Retinal pigment epithelial cell (primary cell): ENCODE data around the gene KCNT1.

Source experiments
- DNase-seq: peaks from one replicate; pipeline ENCODE4 v3.0.0-alpha.2; 2010; ENCODE audit warnings: low read depth
- H3K4me3 ChIP-seq: 2 replicates; pipeline ENCODE4 v1.5.1; 2011; ENCODE audit warnings: mild to moderate bottlenecking, low read length, control low read depth, moderate library complexity
- TF ChIP-seq, protein P1 (sequence below): conservative IDR thresholded peaks from 2 replicates; pipeline ENCODE4 v1.5.1; 2011; ENCODE audit warnings: low read depth, low read length, control low read depth, inconsistent platforms

The KCNT1 gene

DNA sequence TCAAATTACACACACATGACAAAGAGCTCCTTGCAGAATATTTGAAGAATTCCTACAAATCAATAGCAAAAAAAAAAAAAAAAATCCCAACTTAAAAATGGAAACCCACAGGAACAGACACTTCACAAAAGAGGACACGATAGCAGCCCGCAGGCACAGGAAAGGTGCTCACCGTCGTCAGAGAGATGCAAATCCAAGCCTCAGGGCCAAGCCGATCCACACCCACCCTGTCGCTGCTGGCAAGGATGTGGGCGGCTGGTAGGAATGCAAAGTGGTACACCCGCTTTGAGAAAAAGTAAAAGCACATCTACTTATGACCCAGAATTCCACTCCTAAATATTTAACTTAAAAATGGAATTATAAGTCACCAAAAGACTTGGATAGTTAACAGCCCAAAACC, 28.0 kb upstream of the KCNT1 start:
- H3K4me3 ChIP-seq, result no peak overlapping the region
- TF ChIP-seq, protein P1, sequence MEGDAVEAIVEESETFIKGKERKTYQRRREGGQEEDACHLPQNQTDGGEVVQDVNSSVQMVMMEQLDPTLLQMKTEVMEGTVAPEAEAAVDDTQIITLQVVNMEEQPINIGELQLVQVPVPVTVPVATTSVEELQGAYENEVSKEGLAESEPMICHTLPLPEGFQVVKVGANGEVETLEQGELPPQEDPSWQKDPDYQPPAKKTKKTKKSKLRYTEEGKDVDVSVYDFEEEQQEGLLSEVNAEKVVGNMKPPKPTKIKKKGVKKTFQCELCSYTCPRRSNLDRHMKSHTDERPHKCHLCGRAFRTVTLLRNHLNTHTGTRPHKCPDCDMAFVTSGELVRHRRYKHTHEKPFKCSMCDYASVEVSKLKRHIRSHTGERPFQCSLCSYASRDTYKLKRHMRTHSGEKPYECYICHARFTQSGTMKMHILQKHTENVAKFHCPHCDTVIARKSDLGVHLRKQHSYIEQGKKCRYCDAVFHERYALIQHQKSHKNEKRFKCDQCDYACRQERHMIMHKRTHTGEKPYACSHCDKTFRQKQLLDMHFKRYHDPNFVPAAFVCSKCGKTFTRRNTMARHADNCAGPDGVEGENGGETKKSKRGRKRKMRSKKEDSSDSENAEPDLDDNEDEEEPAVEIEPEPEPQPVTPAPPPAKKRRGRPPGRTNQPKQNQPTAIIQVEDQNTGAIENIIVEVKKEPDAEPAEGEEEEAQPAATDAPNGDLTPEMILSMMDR, result no peak
- DNase-seq, result no peak

DNA sequence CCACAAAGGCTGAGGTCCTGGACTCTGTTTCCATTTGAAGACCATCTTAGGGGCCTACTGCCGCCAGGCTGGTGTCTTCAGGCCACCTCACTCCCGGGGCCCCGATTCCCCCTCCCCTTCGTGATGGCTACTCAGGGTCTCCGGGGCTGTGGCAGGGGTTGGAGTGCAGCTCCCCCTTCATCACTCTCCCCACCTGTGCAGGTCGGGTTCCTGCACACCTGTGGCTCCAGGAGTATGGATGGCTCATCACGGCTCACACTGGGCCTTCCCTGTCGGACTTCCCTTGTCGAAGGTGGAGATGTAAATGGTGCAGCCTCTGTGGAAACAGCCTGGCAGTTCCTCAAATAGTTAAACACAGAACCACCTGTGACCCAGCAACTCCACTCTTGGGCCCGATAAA, 27.0 kb upstream of the KCNT1 start:
- no peak for DNase-seq
- no peak overlapping the region for H3K4me3 ChIP-seq
- TF ChIP-seq, protein P1, result no peak

DNA sequence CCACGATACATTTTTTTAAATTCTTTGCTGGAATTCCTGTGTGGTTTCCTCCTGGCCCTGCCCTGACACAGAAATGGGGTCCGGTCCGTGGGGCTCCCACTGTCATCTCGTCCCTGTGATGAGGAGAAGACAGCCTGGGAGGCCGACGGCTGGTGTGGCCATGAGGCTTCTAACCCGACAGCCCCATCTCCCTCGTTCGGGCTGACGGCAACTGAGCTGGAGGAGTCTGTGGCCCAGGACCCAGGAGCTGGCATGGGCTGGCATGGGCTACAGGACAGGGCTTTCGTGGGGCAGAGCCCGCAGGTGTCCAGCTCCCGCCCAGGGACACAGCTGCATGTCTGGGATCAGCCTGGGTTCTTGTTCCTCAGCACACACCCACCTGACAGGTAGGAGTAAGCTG, 25.1 kb upstream of the KCNT1 start:
- no peak overlapping the region for H3K4me3 ChIP-seq
- no peak for DNase-seq
- TF ChIP-seq, protein P1, result no peak

DNA sequence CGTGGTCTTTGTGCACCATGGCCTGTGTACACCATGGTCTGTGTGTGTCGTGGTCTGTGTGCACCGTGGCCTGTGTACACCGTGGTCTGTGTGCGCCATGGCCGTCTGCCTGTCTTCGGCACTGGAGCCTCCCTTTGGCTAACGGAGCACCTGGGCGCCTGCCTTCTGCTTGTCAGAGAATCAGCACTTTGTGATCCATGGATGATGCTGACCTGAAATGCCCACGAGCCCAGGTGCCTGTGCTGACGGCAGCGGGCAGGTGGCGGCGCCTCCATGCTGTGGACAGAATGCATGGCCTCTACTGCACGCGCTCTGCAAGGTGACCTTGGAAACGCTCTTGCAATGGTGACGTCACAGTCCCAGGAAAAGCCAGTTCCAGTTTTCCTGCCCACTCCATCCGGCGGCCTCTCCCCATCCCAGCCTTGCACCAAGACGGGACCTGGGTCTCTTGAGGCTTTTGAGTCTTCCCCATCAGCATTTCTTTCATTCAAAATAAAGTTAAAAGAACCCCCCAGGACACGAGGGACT, 24.3 kb upstream of the KCNT1 start:
- H3K4me3 ChIP-seq, result no peak overlapping the region
- no peak for DNase-seq

DNA sequence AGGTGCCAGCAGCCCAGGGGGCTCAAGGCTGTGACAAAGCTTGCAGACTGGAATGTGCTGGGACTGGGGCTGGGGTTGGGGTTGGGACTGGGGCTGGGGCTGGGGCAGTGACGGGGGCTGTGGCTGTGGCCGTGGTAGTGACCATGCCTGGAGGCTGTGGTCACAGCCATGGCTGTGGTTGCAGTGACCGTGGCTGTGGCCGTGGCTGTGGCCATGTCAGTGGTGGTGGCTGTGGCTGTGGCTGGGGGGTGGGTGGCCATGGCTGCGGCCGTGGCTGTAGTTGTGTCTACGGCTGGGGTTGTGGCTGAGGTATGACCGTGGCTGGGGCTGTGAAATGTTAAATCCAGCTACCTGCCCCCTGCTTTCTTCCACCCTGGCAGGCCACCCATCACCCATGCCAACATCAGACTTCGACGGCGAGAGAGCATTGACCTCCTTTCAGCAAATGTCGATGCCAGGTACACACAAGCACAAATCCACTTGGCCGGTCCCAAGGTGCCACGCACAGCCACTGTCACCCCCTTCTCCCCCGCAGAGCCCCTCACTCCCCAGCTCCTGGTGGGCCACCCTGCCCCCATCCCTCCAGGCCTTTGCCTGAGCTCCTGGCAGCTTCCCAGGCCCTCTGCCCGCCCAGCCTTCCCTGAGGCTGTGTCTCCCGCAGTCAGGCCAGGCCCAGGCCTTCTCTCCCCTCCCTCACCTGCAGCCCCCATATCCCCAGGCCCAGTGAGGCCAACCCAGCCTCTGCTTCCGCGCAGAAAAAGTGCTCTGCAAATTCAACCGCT, 23.6 kb upstream of the KCNT1 start:
- TF ChIP-seq, protein P1, result no peak
- no peak overlapping the region for H3K4me3 ChIP-seq
- no peak for DNase-seq

More for the DNA sequence above, 24.3 kb upstream of the KCNT1 start:
- TF ChIP-seq, protein P1, result no peak

DNA sequence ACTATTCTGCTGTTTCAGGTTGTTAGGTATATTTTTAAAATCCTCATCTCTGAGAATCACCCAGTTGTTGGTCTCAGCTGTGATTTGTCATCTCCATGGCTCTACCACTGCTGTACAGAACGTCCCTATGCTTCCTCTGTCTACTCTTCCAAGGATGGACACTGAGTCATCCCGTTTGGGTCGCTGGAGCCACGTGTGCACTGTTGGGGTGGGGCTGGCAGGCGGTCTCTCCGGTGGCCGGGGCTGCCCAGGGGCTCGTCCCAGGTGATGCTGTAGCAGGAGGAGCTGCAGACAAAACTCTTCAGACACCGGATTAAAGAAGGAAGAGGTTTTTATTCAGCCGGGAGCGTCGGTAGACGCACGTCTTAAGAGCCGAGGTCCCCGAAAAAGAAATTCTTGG, 21.9 kb upstream of the KCNT1 start:
- TF ChIP-seq, protein P1, result no peak
- DNase-seq, result no peak
- H3K4me3 ChIP-seq, result no peak overlapping the region

DNA sequence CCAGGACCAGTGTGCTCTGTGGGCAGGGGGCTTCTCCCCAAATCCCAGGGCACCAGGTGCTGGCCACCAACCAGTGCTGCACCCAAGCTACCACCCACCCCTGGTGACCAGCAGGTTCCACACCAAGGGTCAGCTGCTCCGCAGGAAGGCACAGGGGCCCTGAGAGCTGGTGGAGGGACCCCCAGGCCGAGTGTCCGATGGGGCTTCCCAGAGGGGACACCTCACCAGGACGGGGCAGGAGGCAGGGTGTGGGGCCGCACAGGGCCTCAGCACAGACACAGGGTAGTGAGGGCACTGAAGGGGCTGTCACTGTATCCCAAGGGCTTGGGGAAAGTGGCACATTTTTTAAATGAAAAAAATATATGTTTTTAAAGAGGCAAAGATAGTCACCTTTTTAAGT, 20.8 kb upstream of the KCNT1 start:
- TF ChIP-seq, protein P1, result no peak
- DNase-seq, result no peak
- H3K4me3 ChIP-seq, result no peak overlapping the region
